NCI-H2107 treated with DMSO at 0.1 percent for 48 hours (cell line): ENCODE measurements around the gene CDS1.
"Not testable (repeated sequence)": the region's sequence is repeated elsewhere in the genome, so short reads cannot be mapped to it uniquely, and the experiment has no call there.

Experiments
- DNase-seq: peaks from one replicate; lab custom pipeline; 2025; ENCODE audit not compliant: unreplicated experiment; lab: John Stamatoyannopoulos, UW

The CDS1 gene

DNA sequence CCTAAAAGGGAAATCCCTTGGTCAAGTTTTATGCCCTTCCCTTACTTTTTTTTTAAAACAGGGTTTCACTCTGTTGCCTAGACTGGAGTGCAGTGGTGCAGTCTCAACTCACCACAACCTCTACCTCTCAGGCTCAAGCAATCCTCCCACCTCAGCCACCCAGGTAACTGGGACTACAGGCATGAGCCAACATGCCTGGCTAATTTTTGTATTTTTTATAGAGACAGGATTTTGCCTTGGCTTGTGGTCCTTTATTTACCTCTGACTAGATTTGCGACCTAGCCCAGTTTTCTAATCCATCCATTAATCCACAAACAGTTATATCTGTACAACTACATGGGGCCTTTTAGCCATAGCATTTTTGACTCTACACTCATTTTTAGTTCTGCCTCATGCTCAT, 23.7 kb downstream of the CDS1 start:
- no peak for DNase-seq

DNA sequence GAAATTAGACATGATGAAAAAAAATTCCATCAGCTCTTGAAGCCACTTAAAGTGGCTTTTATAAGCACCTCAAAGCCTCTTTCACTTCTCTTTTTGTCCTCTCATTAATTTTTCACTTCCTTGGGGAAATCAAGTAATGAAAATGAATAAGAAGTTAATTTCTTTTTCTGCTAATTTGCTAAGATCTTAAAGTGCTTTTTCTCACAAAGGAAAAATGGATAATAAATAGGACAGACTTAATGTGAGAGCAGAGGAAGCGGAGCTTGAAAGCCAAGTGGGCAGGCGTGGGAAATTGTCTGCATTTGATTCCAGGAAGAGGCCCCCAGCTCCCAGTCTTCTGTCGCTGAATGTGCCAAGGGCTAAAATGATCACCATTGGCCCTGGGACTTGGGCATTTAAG, 28.6 kb downstream of the CDS1 start:
- no peak for DNase-seq

DNA sequence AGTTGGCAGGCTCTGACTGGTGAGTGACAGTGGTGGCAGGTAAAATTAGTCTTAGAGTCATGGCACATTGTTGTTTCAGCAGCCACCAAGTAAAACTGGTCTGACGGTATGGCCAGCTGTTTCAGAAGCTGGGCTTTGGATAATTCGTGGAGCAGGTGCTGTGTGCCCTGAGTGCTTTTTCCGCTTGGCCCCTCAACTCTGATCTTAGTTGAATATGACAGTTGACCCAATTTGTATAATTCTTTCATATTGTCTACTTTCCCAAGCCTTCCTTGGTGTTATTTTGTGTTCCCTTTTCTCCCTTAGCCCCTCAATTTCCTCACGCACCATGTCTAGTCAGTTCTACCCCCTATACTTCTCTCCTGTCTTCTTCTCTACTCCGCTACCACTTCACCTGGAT, 32.0 kb downstream of the CDS1 start:
- DNase-seq, result no peak

DNA sequence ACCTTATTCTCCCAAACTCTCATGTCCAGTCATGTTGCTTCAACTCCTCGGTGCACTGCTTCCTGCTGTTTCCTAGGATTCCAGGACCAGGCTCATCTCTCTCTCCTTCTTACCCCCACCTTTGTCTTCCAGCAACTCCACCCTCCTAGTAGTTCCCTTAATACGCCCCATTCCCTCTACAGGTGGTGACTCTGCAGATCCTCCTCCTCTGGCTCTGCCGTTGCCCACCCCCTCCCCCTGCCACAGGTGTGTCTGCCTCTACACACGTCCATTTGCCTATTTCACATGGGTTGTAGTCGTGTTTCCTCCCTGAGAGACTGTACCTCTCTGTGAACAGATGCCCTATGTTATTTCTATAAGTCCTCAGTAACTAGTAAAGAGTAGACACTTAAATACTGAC, 32.4 kb downstream of the CDS1 start:
- no peak for DNase-seq

GRCh38 chr4:84622959-84623358, 40.0 kb downstream of the CDS1 start:
- no peak for DNase-seq

DNA sequence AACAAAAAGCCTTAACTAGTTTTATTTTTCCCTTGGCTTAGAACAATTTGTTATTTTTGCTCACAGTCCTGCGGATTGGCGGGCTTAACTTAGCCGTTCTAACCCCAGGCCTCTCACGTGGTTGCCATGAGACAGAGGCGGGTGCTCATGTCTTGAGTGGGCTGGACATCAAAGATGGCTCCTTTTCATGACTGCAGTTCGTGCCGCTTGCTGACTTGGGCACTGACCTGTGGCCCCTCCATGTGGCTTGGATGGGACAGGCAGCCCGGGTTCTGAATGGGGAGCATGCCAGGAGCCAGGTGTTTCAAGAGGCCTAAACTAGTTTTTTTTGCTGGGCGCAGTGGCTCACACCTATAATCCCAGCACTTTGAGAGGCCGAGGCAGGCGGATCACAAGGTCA, 40.7 kb downstream of the CDS1 start:
- DNase-seq, result no peak

DNA sequence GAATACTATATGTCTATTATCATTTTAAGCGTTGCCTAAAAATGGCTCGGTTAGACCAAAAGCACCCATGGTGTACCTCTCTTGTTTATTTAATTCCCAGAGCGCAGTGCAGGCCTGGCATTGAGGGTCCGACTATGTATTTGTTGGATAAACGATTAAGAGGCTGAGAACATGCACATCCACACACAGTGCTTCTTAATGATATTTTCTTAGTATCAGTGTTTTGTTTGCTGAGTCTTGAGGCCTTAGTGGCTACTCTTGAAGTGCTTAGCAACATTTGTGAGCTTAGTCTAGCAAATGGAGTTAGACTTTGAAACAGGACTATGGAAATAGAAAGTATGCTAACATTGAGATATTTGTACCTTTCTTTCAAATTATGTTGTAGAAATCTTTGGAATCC, 43.7 kb downstream of the CDS1 start:
- DNase-seq, result no peak

DNA sequence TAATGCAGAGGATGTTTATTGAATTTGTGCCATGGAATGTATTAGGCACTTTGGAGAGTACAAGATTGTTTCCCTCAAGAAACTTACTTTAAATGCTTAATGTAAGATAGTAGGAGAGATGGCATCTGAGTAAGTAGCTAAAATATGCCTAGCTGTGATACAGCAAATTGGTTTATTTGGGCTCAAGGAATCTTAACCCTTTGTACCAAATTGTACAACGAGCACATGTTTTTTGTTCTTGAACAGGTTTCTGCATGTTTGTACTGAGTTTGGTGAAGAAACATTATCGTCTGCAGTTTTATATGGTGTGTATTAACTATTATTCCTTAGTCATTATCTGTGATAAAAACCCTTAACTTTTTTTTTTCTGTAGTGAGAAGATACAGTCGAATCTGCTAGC, 48.6 kb downstream of the CDS1 start:
- DNase-seq, result no peak

DNA sequence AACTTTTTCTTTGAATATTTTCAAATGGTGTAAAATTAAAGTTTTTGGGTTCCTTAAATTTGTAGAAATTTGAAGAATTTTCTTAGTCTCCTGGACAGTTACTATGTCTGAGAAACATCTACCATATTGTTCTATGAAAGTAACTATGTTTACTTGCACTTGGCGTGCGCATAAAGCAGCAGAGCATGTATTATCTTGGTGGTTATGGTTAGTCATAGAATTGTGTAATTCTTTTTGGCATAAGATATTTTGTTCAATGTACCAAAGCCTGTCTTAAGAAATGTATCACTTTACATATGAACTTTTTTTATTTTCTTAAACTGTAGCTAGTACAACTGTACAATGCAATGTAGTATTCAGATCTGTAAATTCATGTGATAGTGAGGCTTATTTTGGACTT, 49.2 kb downstream of the CDS1 start:
- no peak for DNase-seq

DNA sequence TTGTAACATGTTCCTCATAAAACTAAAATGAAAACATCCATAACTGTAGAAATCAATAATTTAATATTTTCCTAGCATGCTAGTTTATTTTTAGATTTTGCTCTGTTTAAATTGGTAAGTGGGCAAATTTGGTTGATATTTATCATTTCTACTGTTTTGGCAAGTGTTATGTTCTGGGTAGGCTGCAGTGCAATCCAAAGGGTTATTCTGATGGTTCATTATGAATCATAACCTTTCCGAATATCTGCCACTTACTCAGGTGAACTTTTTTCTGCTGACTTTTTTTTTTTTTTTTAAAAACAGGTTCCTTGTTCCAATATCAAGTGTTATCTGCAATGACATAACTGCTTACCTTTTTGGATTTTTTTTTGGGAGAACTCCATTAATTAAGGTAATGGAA, 52.0 kb downstream of the CDS1 start:
- DNase-seq, result no peak

DNA sequence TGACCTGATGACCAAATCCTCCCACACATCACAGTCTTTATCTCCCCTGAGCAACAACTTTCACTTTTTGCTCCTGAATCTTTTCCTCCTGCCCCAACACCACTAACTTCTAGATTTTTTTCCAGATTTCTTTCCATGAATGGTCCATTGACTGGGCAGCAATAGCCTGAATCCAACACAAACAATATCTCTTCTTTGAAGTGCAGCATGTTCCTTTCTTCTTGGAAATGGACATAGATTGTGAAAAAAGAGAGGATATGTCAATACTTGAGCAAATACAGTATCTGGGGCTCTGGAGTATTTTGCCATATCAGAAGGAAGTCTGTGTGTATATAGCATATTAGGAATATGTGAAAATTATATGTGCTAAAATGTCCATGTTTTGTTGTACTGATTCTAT, 55.2 kb downstream of the CDS1 start:
- no peak for DNase-seq

- peak; percentile 2 for DNase-seq
These were observed 56.2 kb downstream of the CDS1 start for GRCh38 chr4:84639145-84639544.

GRCh38 chr4:84644087-84644486, 61.2 kb downstream of the CDS1 start:
- peak; percentile 18 for DNase-seq

DNA sequence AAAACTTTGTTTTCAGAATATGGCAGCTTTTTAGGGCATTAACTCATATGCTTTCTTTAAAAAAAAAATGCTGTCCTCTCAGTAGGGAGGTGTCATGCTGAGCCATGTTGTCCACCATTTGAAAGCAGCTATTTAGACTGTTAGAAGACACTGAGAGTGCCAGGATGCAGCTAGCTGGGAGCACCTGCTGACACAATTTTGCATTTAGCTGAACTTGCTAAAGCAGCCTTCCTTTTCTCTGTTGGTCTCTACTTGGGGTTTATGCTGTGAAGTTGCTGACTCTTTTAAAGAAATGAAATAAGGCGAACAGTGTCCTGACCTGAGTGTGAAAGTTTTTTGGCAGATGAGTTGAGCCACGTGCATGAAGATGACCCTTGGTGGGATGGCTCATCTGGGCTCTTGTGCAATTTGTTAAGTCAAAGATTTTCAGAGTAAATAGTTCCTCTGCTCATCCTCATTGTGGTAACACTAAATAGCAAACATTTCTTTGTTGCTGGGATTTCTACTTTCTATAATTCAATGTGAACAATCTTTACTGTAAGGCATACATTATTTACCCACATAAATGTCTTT, 64.5 kb downstream of the CDS1 start:
- no peak for DNase-seq

DNA sequence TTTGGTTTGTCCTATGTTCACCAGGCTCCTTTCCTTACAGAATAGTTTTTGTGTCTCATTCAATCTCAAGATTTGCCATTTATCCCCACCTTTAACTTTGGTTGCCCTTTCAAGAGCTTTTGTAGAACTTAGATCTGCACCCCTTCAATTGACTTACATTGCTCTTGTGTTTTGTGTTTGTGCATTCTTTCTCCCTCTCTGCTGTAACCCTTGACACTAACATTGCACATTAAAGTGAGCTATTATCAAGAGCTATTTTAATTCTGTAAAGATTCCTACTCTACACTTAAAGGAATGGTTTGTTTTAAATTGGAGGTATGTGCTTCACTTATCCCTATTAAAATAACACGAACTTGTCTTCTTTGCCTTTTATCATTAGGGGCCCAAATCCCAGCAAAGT, 65.3 kb downstream of the CDS1 start:
- no peak for DNase-seq

- no peak for DNase-seq
These were observed 66.1 kb downstream of the CDS1 start for GRCh38 chr4:84648863-84649647.

DNA sequence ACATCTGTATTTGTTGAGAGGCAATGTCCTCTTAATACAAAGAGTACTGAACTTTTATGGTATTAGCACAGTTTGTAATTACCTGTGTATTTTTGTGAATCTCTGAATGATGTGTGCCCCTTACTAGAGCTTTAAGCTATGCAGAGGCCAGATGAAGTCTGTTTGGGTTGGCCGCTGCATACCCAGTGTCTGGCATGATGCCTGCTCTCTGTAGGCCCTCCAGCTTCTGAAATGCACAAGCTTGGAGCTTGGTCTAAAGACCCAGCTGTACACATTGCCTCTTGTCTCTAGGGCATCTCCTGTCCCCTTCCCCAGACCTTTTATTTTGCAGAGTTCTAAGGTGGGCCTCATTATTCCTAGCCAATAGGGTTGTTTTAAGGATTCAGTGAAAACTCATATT, 68.6 kb downstream of the CDS1 start:
- no peak for DNase-seq

DNA sequence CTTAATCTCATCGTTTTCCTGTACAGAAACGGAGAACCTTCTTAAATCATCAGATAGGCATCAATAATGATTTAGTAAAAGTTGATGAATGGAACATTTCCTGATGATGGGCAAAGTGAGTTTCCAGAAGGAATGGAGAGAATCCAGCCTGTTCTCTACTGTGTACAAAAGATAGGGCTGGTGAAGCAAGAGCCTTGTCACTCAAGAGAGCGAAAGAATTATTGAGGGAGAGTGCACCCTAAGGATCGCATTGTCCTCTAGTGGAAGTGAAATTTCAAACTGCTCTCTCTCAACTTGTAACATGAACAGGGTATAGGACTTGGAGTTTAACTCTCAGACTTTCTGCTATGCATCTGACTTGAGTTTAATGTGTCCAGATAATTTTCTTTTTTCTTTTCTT, 69.6 kb downstream of the CDS1 start:
- DNase-seq, result no peak

DNA sequence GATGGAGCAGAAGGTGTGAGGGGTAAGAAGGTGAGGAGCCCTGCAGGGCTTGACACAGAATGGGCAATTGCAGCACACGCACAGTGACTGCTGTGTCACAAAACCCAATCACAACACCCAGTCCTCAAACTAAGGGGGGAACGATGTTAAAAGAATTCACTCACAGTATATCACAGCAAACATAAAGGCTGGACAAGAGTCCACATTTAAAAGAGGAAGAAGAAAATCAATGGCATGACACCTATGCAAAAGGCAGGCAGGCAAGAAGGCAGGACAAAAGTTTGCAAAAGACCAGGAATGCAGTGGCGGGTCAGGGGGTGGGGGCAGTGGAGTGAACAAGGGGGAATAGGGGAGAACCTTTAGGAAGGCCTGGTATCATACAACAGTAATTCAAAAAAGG, 77.7 kb downstream of the CDS1 start:
- no peak for DNase-seq

DNA sequence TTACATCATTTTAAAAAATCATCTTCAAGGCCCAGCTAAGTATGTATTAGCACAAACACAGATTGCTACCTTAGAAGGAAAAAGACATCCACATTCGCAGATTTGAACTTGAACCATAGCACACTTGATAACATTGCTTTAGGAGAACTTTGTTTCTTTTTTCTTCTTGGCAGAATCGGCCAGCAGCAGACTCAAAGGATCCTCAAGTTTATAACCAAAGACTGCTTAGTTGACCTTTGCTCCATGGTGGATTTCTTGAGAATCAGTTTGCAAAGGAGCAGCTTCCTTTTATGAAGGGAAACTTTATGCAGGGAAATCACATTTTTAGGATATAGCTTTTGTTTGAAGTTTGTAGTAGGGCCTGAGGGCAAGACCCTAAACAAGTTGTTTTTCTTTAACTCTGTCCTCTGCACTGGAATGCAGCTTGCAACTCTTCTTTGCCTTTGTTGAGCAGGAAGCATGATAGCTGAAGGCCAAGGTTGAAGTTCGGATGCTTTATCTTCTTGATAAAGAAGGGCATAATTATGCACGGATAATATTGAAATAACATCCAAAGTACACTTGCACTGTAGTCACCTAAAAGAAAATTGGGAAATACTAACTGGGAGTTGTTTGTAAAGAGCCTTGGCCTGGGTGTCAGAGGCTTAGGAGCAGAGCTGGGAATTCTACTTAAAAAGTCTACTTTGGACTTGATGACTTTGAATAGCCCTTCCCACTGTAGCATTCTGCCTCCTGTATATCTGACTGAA, 78.4 kb downstream of the CDS1 start:
- DNase-seq, result no peak

GRCh38 chr4:84664767-84665166, 81.8 kb downstream of the CDS1 start:
- DNase-seq, result not testable (repeated sequence)

GRCh38 chr4:84666439-84666838, 83.5 kb downstream of the CDS1 start:
- DNase-seq, result no peak
